Hematopoietic multipotent progenitor cell treated with erythropoietin and hydrocortisone succinate and interleukin-3 and kit ligand, for 4 days (in vitro differentiated cells): ENCODE measurements around the gene CREB3L1.

Source experiments
- DNase-seq: peaks from one replicate; pipeline ENCODE4 v3.0.0-alpha.2; 2015

The CREB3L1 gene

GRCh38 chr11:46367916-46368267 lies 90.4 kb downstream of the CREB3L1 start:
- DNase-seq: no peak

GRCh38 chr11:46369458-46370152 lies 92.1 kb downstream of the CREB3L1 start:
- DNase-seq: peak; percentile 87

- DNase-seq: no peak
These were observed 92.8 kb downstream of the CREB3L1 start for GRCh38 chr11:46370253-46370652.
